HG03432 (cell line): ENCODE measurements around the gene STOX1.
"Not testable (repeated sequence)": the region's sequence is repeated elsewhere in the genome, so short reads cannot be mapped to it uniquely, and the experiment has no call there.

Source experiments
- ATAC-seq: cut with Tn5 transposase; IDR thresholded peaks from one replicate; pipeline ENCODE4 v1.9.1; 2021; ENCODE audit warnings: mild to moderate bottlenecking, moderate library complexity; ENCODE audit not compliant: unreplicated experiment

Gene STOX1, protein sequence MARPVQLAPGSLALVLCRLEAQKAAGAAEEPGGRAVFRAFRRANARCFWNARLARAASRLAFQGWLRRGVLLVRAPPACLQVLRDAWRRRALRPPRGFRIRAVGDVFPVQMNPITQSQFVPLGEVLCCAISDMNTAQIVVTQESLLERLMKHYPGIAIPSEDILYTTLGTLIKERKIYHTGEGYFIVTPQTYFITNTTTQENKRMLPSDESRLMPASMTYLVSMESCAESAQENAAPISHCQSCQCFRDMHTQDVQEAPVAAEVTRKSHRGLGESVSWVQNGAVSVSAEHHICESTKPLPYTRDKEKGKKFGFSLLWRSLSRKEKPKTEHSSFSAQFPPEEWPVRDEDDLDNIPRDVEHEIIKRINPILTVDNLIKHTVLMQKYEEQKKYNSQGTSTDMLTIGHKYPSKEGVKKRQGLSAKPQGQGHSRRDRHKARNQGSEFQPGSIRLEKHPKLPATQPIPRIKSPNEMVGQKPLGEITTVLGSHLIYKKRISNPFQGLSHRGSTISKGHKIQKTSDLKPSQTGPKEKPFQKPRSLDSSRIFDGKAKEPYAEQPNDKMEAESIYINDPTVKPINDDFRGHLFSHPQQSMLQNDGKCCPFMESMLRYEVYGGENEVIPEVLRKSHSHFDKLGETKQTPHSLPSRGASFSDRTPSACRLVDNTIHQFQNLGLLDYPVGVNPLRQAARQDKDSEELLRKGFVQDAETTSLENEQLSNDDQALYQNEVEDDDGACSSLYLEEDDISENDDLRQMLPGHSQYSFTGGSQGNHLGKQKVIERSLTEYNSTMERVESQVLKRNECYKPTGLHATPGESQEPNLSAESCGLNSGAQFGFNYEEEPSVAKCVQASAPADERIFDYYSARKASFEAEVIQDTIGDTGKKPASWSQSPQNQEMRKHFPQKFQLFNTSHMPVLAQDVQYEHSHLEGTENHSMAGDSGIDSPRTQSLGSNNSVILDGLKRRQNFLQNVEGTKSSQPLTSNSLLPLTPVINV

DNA sequence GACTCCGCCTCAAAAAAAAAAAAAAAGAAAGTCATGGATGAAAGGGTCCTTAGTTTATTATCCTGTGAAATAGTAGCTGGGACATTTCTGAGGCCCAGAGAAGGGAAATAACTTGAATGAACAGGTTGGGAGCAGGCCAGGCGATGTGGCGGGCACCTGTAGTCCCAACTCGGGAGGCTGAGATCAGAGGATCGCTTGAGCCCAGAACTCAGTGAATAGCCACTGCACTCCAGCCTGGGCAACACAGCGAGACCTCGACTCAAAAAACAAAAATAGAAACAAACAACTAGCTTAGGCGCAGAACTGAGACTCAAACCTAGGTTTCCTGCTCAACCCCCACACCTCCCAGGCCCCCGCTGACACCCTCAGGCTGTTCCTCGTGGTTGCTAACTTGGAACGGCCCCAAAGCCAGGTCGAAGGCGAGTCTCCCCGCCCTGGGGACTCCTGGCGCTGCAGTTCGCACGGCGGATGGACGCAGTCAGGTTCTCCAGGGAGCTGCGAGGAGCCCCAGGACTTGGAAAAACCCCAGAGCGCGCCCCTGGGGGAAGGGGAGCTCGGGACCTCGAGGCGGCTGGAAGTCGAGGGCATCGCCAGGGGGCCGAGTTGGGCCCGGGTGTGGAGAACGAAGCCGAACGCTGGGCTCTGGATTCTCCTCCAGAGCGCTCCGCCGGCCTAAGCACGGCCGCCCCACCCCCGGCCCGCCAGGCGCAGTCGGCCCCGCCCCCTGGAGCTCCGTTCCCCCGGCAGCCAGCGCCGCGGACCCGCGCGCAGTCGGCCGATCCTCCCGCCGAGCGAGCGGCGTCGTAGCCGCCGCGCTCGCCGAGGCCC is at the start of gene STOX1:
Gene STOX1, plus strand, starts transcription at position 768 of the 828 bp plus-strand sequence. CDS start 93 bp downstream, outside the sequence.
- peak; percentile 77 for ATAC-seq

- ATAC-seq: no peak
Observed at GRCh38 chr10:68781613-68782574, 45.4 kb upstream of the STOX1 start.

- ATAC-seq: no peak
Observed at GRCh38 chr10:68784476-68784875, 42.9 kb upstream of the STOX1 start.

DNA sequence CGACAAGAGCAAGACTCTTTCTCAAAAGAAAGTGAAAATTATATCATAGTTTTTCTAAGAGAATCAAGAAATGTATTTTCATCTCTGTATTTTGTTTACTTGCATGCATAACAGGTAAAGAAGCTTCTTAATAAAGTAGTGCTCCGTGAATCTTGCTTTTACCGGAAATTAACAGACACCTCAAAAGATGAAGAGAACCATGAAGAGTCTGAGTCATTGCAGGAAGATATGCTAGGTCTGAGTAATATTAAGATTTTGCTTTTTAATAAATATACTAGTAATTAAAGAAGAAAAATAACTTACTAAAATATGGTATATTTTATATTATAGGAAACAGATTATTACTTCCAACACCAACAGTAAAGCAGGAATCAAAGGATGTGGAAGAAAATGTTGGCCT is 39.5 kb upstream of the STOX1 start:
- no peak for ATAC-seq

GRCh38 chr10:68790476-68790875 is 36.9 kb upstream of the STOX1 start:
- ATAC-seq: no peak

DNA sequence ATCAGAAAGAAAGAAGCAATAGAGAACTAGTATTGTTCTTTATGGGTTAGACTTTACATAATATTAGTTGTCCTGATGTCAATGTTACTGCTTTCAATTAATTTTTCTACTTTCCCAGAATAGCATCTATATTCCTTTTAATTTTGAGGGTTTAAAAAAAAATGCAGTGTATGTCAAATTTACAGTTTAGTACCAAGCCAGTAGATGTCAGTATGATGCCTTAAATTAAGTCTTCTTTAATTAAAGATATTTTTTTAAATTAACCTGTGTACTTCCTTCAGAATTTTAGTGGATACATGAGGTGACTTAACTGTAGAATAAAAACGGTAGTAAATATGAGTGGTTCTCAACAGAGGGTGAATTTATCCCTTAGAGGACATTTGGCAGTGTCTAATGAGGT is 35.2 kb upstream of the STOX1 start:
- no peak for ATAC-seq

- ATAC-seq: no peak
Observed at GRCh38 chr10:68795886-68796532, 31.3 kb upstream of the STOX1 start.

DNA sequence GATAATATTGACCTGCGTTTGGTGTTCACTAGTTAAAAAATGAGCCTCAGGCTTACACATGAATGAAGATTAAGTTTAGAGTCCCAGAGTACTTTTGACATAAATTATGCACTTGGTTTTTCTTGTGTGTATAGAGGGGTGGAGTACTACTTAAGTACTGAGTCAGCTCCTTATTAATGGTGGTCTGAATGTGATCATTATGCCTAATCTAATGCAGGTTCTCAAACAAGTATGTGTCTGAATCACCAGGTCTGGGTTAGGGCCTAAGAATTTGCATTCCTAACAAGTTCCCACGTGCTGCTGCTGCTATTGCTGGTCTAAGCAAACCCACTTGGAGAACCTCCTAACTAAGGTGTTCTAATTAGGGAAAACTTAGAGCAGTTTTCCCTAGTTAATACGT is 30.7 kb upstream of the STOX1 start:
- ATAC-seq: no peak

- ATAC-seq: no peak
Observed at GRCh38 chr10:68800211-68800610, 27.1 kb upstream of the STOX1 start.

- no peak for ATAC-seq
Observed at GRCh38 chr10:68804692-68805091, 22.6 kb upstream of the STOX1 start.

GRCh38 chr10:68810830-68811229 is 16.5 kb upstream of the STOX1 start:
- ATAC-seq: not testable (repeated sequence)

DNA sequence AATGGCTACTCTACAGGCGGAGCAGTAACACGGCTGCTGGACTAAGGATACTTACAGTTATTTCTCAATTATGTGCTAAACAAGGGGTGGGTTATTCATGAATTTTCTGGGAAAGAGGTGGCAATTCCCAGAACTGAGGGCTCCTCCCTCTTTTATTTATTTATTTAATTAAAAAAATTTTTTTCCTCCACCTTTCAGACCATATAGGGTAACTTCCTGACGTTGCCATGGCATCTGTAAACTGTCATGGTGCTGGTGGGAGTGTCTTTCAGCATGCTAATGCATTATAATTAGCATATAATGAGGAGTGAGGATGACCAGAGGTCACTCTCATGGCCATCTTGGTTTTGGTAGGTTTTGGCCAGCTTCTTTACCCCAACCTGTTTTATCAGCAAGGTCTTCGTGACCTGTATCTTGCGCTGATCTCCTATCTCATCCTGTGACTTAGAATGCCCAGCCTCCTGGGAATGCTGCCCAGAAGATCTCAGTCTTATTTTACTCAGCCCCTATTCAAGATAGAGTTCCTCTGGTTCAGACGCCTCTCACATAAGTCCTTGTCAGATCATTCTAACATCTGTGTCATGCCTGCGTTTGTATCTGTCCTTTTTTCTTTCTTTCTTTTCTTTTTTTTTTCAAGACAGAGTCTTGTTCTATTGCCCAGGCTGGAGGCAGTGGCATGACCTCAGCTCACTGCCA is 15.9 kb upstream of the STOX1 start:
- no peak for ATAC-seq

DNA sequence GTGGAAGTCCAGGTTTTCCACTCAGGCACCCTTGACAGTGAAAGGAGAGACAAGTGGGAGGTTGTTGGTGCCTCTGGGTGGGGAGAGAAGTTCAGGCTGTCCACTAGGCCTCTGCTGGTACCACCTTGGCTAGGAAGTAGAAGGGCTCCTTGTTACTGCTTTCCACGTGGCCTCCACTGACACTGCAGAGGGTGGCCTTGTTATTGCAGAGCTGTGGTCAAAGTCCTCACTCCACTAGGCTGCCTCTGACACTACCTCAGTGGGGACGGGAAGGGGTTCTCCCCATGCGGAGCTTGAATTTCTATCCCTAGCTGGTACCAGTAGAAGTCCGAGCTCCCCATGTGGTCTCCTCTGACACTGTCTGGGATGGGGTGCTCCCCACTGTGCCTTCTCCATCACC is 14.9 kb upstream of the STOX1 start:
- ATAC-seq: no peak

- ATAC-seq: no peak
Observed at GRCh38 chr10:68813559-68813958, 13.8 kb upstream of the STOX1 start.

GRCh38 chr10:68816796-68817412 is 10.4 kb upstream of the STOX1 start:
- no peak for ATAC-seq

GRCh38 chr10:68820359-68820758 is 7.0 kb upstream of the STOX1 start:
- not testable (repeated sequence) for ATAC-seq

DNA sequence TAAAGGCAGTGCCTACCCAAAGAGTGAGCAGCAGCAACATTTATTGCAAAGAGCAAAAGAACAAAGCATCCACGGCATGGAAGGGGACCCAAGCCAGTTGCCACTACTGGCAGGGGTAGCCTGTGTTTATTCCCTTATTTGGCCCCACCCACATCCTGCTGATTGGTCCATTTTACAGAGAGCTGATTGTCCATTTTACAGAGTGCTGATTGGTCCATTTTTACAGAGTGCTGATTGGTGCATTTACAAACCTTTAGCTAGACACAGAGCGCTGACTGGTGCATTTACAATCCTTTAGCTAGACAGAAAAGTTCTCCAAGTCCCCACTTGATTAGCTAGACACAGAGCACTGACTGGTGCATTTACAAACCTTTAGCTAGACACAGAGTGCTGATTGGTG is 4.7 kb upstream of the STOX1 start:
- ATAC-seq: not testable (repeated sequence)

GRCh38 chr10:68827592-68827959 is 245 bp downstream of the STOX1 start:
- ATAC-seq: peak; percentile 38
